BLaER1 treated with 17β-estradiol and CSF1 and Interleukin-3, amounts not matched to agents 10 nM and 100 nM (cell line): ENCODE results near the gene CTNNA3.

Experiments used
- H3K27ac ChIP-seq, 11 experiments: shearing (Covaris generic); formaldehyde crosslinking; 2 replicates each; pipeline ENCODE4 v1.8.1; 2022
- H3K27me3 ChIP-seq, 11 experiments: shearing (Covaris generic); formaldehyde crosslinking; 2 replicates each; pipeline ENCODE4 v1.8.1; 2022
- H3K36me3 ChIP-seq, 11 experiments: shearing (Covaris generic); formaldehyde crosslinking; 2 replicates each; pipeline ENCODE4 v1.8.1; 2022
- H3K4me1 ChIP-seq, 10 experiments: shearing (Covaris generic); formaldehyde crosslinking; 2 replicates each; pipeline ENCODE4 v1.8.1; 2022
- H3K4me2 ChIP-seq, 11 experiments: shearing (Covaris generic); formaldehyde crosslinking; 2 replicates each; pipeline ENCODE4 v1.8.1; 2022
- H3K4me3 ChIP-seq, 10 experiments: shearing (Covaris generic); formaldehyde crosslinking; 2 replicates each; pipeline ENCODE4 v1.8.1; 2022
- H3K9ac ChIP-seq, 11 experiments: shearing (Covaris generic); formaldehyde crosslinking; 2 replicates each; pipeline ENCODE4 v1.8.1; 2022
- H3K9me3 ChIP-seq, 11 experiments: shearing (Covaris generic); formaldehyde crosslinking; replicated peaks in 1 of 11; 2 replicates each; pipeline ENCODE4 v1.8.1; 2022
- H4K20me1 ChIP-seq, 11 experiments: shearing (Covaris generic); formaldehyde crosslinking; 2 replicates each; pipeline ENCODE4 v1.8.1; 2022
- Cebpa-rat ChIP-seq, 11 experiments: shearing (Covaris generic); IDR thresholded peaks; 2 replicates each; pipeline ENCODE4 v1.8.1; 2022

Gene CTNNA3

GRCh38 chr10:66746246-66746645 lies 949.7 kb downstream of the CTNNA3 start:
- H3K4me2 ChIP-seq, result no peak overlapping the region
- no peaks in the 10 kb centered on the region for H3K36me3 ChIP-seq
- TF ChIP-seq Cebpa-rat (IDR thresholded peaks at IDR 0.05), result no peak

DNA sequence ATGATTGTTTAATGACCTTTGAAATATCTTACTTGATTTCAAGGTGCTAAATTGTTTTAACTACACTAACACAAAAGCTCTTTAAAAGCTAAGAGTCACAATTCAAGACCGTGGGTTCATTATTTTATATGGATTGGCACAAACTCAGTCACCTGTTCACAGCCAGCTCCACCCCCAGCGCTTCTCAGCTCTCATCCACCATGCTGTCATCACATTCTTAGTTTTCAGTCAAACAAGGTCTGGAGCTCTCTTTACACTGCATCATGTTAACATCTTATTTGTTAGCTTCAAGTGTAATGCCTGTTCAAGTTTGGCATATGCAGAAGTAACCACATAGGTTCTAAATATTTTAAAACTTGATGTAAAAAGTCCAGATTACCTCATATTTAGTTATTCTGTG lies 951.1 kb downstream of the CTNNA3 start:
- H4K20me1 ChIP-seq, result no peaks in the 10 kb centered on the region
- no peak for TF ChIP-seq Cebpa-rat (IDR thresholded peaks at IDR 0.05)
- H3K4me2 ChIP-seq, result no peak overlapping the region
- no peaks in the 10 kb centered on the region for H3K4me1 ChIP-seq
- H3K4me3 ChIP-seq, result no peak overlapping the region
- H3K9ac ChIP-seq, result no peak overlapping the region
- H3K27ac ChIP-seq, result no peak overlapping the region
- no peaks in the 10 kb centered on the region for H3K27me3 ChIP-seq
- H3K9me3 ChIP-seq, result no peaks in the 10 kb centered on the region
- no peaks in the 10 kb centered on the region for H3K36me3 ChIP-seq

More at GRCh38 chr10:66746246-66746645, 949.7 kb downstream of the CTNNA3 start:
- H3K27ac ChIP-seq, result no peak overlapping the region
- H3K9ac ChIP-seq, result no peak overlapping the region
- no peaks in the 10 kb centered on the region for H4K20me1 ChIP-seq
- H3K27me3 ChIP-seq, result no peaks in the 10 kb centered on the region
- H3K4me1 ChIP-seq, result no peaks in the 10 kb centered on the region
- no peaks in the 10 kb centered on the region for H3K9me3 ChIP-seq
- H3K4me3 ChIP-seq, result no peak overlapping the region

DNA sequence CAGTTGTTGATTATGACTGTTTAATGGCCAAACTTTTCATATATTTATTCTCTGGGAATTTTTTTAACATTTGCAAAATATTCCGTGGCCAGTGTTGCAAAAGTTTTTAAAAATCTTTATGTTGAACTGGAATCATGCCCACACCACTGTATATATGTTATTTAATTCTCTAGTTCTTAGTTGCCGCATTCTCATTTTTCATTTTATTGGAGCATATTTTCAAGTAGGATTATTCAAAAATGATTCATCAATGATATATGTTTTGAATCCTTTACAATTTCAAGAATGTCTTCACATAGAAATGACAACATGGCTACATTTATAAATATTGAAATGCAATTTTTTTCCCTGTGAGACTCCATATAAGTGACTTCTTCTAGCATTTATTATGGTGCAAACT lies 958.8 kb downstream of the CTNNA3 start:
- H4K20me1 ChIP-seq, result no peaks in the 10 kb centered on the region
- no peaks in the 10 kb centered on the region for H3K27me3 ChIP-seq
- H3K9ac ChIP-seq, result no peak overlapping the region
- H3K27ac ChIP-seq, result no peak overlapping the region
- TF ChIP-seq Cebpa-rat (IDR thresholded peaks at IDR 0.05), result no peak
- no peaks in the 10 kb centered on the region for H3K4me1 ChIP-seq
- H3K36me3 ChIP-seq, result no peaks in the 10 kb centered on the region
- peaks cover 0 to 6% (median 0%) of the 10 kb centered on the region in 11 experiments; a peak in 3 of 22 replicates for H3K9me3 ChIP-seq
- H3K4me2 ChIP-seq, result no peak overlapping the region
- H3K4me3 ChIP-seq, result no peak overlapping the region

DNA sequence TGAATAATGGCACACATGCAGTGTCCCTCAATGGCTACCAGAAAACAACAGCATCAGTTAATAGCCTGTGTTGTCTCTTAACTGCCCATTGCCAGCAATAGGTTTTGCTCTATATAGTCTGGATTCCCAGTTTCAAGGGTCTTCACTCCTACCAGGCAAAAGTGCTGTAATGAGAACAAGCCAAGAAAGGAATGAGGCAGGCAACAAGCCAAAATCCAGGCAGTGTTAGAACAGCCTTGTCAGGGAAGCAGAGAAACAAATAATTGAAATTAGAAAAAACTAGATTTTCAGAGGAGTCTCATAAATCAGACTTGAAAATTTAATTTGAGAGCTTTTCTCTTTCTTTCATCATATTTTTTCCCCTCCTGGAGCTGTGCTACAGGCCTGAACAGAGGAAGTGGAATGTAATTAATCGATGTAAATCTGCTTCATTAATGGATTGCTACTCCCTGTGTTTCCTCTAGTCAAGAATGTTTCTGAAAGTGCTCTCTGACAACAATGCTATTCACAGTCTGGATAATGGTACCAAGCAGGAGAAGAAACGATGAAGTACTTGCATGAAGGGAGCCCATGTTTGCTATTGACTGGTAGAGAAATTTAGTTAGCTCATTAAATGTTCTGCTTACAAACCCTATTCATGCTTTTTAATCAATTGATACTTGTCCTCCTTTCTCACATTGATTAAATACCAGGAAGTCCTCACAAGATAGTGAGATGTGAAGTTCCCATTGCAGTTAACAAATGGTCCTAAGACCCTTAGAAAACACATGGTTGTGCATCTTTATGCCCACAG lies 972.2 kb downstream of the CTNNA3 start:
- H3K27me3 ChIP-seq, result no peaks in the 10 kb centered on the region
- no peaks in the 10 kb centered on the region for H3K36me3 ChIP-seq
- no peak for TF ChIP-seq Cebpa-rat (IDR thresholded peaks at IDR 0.05)
- no peak overlapping the region for H3K27ac ChIP-seq
- H4K20me1 ChIP-seq, result no peaks in the 10 kb centered on the region
- no peak overlapping the region for H3K4me3 ChIP-seq
- H3K9ac ChIP-seq, result no peak overlapping the region
- H3K9me3 ChIP-seq, result no peaks in the 10 kb centered on the region
- H3K4me1 ChIP-seq, result no peaks in the 10 kb centered on the region
- H3K4me2 ChIP-seq, result no peak overlapping the region

DNA sequence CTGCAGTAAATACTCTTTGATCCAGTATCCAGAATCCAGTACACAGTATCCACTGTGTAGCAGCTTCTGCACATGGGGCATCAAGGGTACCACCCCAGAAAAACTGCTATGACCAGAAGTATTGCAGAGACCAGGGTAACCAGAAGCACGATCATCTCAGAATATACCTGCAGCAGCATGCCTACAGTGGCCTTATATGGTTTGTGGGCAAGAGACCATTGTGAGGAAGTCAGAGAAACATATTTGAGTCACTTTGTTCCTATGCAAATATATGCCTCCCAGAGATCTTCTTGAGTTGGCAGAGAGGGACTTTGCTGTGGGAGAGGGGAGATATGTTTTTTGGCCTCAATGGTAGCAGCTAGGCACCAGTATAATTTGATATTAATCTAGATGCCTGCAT lies 976.5 kb downstream of the CTNNA3 start:
- Histone ChIP-seq H3K36me3 (no peaks in the 10 kb centered on the region), H3K9me3 (no peaks in the 10 kb centered on the region), H3K9ac (no peak overlapping the region), H3K4me2 (no peak overlapping the region), H3K27me3 (no peaks in the 10 kb centered on the region), H3K4me1 (0 out of 20 replicates have a peak, but pooled peaks cover 0 to 2% (median 0%) of the 10 kb centered on the region in 10 experiments), H3K4me3 (no peak overlapping the region), H4K20me1 (no peaks in the 10 kb centered on the region), H3K27ac (no peak overlapping the region)
- TF ChIP-seq Cebpa-rat (IDR thresholded peaks at IDR 0.05), result no peak

GRCh38 chr10:66717231-66717981 lies 978.6 kb downstream of the CTNNA3 start:
- H3K4me1 ChIP-seq, result 0 out of 20 replicates have a peak, but pooled peaks cover 0 to 3% (median 0%) of the 10 kb centered on the region in 10 experiments
- H4K20me1 ChIP-seq, result no peaks in the 10 kb centered on the region
- H3K9ac ChIP-seq, result no peak overlapping the region
- no peak for TF ChIP-seq Cebpa-rat (IDR thresholded peaks at IDR 0.05)
- H3K4me3 ChIP-seq, result no peak overlapping the region
- no peaks in the 10 kb centered on the region for H3K9me3 ChIP-seq
- H3K27ac ChIP-seq, result no peak overlapping the region
- no peaks in the 10 kb centered on the region for H3K36me3 ChIP-seq
- H3K27me3 ChIP-seq, result no peaks in the 10 kb centered on the region
- H3K4me2 ChIP-seq, result no peak overlapping the region

DNA sequence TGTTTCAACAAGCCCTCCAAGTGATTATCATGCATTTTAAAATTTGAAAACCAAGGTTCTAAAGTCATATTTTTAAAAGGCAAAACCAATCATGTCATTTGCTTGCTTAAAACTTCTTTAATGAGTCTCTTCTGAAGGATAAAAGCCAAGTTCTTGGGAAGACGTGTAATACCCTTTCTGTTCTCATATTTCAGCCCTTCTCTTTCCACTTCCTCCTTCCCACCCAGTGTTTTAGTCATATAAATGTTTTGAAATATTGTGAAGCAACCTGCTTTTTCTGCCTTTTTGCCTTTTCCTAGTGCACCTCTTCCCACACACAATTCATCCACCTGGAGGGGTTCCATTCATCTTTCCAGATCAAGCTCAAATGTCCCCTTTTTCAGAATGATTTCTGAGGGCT lies 981.3 kb downstream of the CTNNA3 start:
- Histone ChIP-seq H3K4me1 (0 out of 20 replicates have a peak, but pooled peaks cover 0 to 3% (median 0%) of the 10 kb centered on the region in 10 experiments), H3K27ac (no peak overlapping the region), H3K9ac (no peak overlapping the region), H3K9me3 (no peaks in the 10 kb centered on the region), H3K4me3 (no peak overlapping the region), H4K20me1 (no peaks in the 10 kb centered on the region), H3K4me2 (no peak overlapping the region), H3K27me3 (no peaks in the 10 kb centered on the region), H3K36me3 (no peaks in the 10 kb centered on the region)
- TF ChIP-seq Cebpa-rat (IDR thresholded peaks at IDR 0.05), result no peak

- TF ChIP-seq Cebpa-rat (IDR thresholded peaks at IDR 0.05), result no peak
- no peaks in the 10 kb centered on the region for H3K9me3 ChIP-seq
- no peaks in the 10 kb centered on the region for H3K36me3 ChIP-seq
- H4K20me1 ChIP-seq, result no peaks in the 10 kb centered on the region
- H3K9ac ChIP-seq, result no peak overlapping the region
- no peak overlapping the region for H3K27ac ChIP-seq
- H3K4me1 ChIP-seq, result 0 out of 20 replicates have a peak, but pooled peaks cover 0 to 3% (median 0%) of the 10 kb centered on the region in 10 experiments
- no peak overlapping the region for H3K4me3 ChIP-seq
- no peaks in the 10 kb centered on the region for H3K27me3 ChIP-seq
- no peak overlapping the region for H3K4me2 ChIP-seq
These were observed 982.6 kb downstream of the CTNNA3 start for GRCh38 chr10:66713387-66713786.

GRCh38 chr10:66698069-66698468 lies 997.9 kb downstream of the CTNNA3 start:
- no peak overlapping the region for H3K4me3 ChIP-seq
- H3K4me1 ChIP-seq, result no peaks in the 10 kb centered on the region
- H3K36me3 ChIP-seq, result no peaks in the 10 kb centered on the region
- H3K9ac ChIP-seq, result no peak overlapping the region
- H3K4me2 ChIP-seq, result no peak overlapping the region
- H3K27me3 ChIP-seq, result no peaks in the 10 kb centered on the region
- no peaks in the 10 kb centered on the region for H4K20me1 ChIP-seq
- no peak for TF ChIP-seq Cebpa-rat (IDR thresholded peaks at IDR 0.05)
- H3K9me3 ChIP-seq, result no peaks in the 10 kb centered on the region
- H3K27ac ChIP-seq, result no peak overlapping the region
